ENCODE measurements around the gene IQSEC1. TPM values are rescaled to one million over a fixed set of nuclear protein-coding genes. Genes with fewer than 3 reads are reported as not detected.

The IQSEC1 gene
- total and polyA plus RNA-seq, 2 of the 8 experiments (the other 6 are each of a cell fraction or from before 2014, with no cell fraction given): 6.8 to 28.8 TPM

- FAIRE-seq (no peak), DNase-seq (ENCODE audit: low read depth in 1 of 2, low spot score in 2 of 2) (no peak)
- no peak overlapping the region for H3K56ac ChIP-seq (replicated peaks; ENCODE audit: insufficient read length, low read depth, low read length)
- no peak overlapping the region for H3K4ac ChIP-seq (replicated peaks; ENCODE audit: insufficient read length, low read depth, low read length)
- H3K27ac ChIP-seq (ENCODE audit: low read depth, low read length): no peak overlapping the region
- peaks cover 0 to 2% (median 0%) of the 10 kb centered on the region in 4 experiments; a peak in 2 of 7 replicates for H3K4me1 ChIP-seq (replicated peaks in 1 of 4; ENCODE audit: control insufficient read depth in 3 of 4, insufficient read depth in 4 of 4, low read length in 3 of 4)
- ChIA-PET CTCF (ENCODE audit: partially characterized antibody) (interaction anchor here (0.6 to 14.8 kb wide), 7 partner anchors 9 to 185 kb away, joined by 3 to 353 read pairs (median 4); partner anchors contain the start of gene RPL32), POLR2A (ENCODE audit: partially characterized antibody) (interaction anchor here (1.0 to 1.8 kb wide), 5 partner anchors 30 to 61 kb away, joined by 3 to 5 read pairs (median 4); partner anchors contain the start of gene RPL32)
- no peaks in the 10 kb centered on the region for H3K79me2 ChIP-seq (ENCODE audit: control insufficient read depth in 1 of 2, insufficient read depth in 2 of 2, low read length in 2 of 2)
- TF ChIP-seq TBP (IDR thresholded peaks at IDR 0.05; ENCODE audit: low read depth, low read length): no peak
- TF ChIP-seq RBBP5 (IDR thresholded peaks at IDR 0.05; ENCODE audit: borderline replicate concordance, low read depth, low read length): no peak
- TF ChIP-seq SRF (IDR thresholded peaks at IDR 0.05; ENCODE audit: low read depth, low read length): no peak
- TF ChIP-seq RXRA (IDR thresholded peaks at IDR 0.05; ENCODE audit: insufficient read depth, low read depth, low read length): no peak
- no peak for TF ChIP-seq TCF12 (IDR thresholded peaks at IDR 0.05; ENCODE audit: low read depth, low read length)
- TF ChIP-seq SIX5 (IDR thresholded peaks at IDR 0.05; ENCODE audit: low read depth, low read length): no peak
- no peak for TF ChIP-seq MAFK (IDR thresholded peaks at IDR 0.05; ENCODE audit: low read depth, low read length)
- no peak overlapping the region for H3K4me2 ChIP-seq (ENCODE audit: insufficient read depth in 1 of 2, low read depth in 2 of 2, low read length in 2 of 2)
- peaks cover 0 to 9% (median 1%) of the 10 kb centered on the region in 4 experiments; a peak in 4 of 7 replicates for H3K27me3 ChIP-seq (replicated peaks in 1 of 4; ENCODE audit: control insufficient read depth in 3 of 4, extremely low read depth in 1 of 4, insufficient read depth in 3 of 4, low read length in 3 of 4)
- H4K8ac ChIP-seq (ENCODE audit: extremely low read depth, insufficient read depth, low read length): no peak overlapping the region
- no peak overlapping the region for H4K91ac ChIP-seq (replicated peaks; ENCODE audit: insufficient read length, low read length)
- no peaks in the 10 kb centered on the region; a peak in 1 of 8 replicates for H3K36me3 ChIP-seq (ENCODE audit: control insufficient read depth in 2 of 4, insufficient read depth in 4 of 4, low read length in 3 of 4)
- WGBS, 2 experiments (ENCODE audit: extremely low coverage in 1 of 2, insufficient coverage in 1 of 2, insufficient read length in 1 of 2, insufficient replicate concordance in 2 of 2, low coverage in 1 of 2, low lambda C conversion rate in 2 of 2, missing lambda C conversion rate in 1 of 2): 84% methylated on average over 2 of the region's 2 CpGs; no CpG with 5 or more reads in 1 of the 2 experiments
- H2BK12ac ChIP-seq (ENCODE audit: low read depth, low read length): no peak overlapping the region
- no peak overlapping the region for H3K18ac ChIP-seq (ENCODE audit: extremely low read depth, low read length)
- H4K5ac ChIP-seq (ENCODE audit: insufficient read length, low read depth, low read length): no peak overlapping the region
- H2AFZ ChIP-seq (ENCODE audit: low read length): no peak overlapping the region
- H3K9ac ChIP-seq (replicated peaks in 1 of 4; ENCODE audit: extremely low read depth in 1 of 4, low read depth in 3 of 4, low read length in 3 of 4): no peak overlapping the region
- H3K4me3 ChIP-seq (ENCODE audit: extremely low read depth in 1 of 4, insufficient read depth in 2 of 4, low read depth in 3 of 4, low read length in 4 of 4): no peak overlapping the region
- no peak overlapping the region for H3K14ac ChIP-seq (ENCODE audit: insufficient read length)
- H2BK5ac ChIP-seq (ENCODE audit: low read depth, low read length): no peak overlapping the region
- H4K20me1 ChIP-seq (replicated peaks in 1 of 2; ENCODE audit: control insufficient read depth in 1 of 2, insufficient read depth in 2 of 2, low read length in 2 of 2): peaks cover 0 to 3% of the 10 kb centered on the region in 2 experiments
- no peak overlapping the region for H2AK5ac ChIP-seq (ENCODE audit: low read depth, low read length)
- H3K79me1 ChIP-seq (ENCODE audit: low read depth, low read length): no peaks in the 10 kb centered on the region
- H3K23me2 ChIP-seq (ENCODE audit: low read depth, low read length): no peaks in the 10 kb centered on the region
- H3K23ac ChIP-seq (ENCODE audit: insufficient read length): no peak overlapping the region
- H3K9me3 ChIP-seq (ENCODE audit: insufficient read depth in 2 of 2, low read depth in 1 of 2, low read length in 1 of 2): no peaks in the 10 kb centered on the region
- H2BK15ac ChIP-seq (ENCODE audit: low read length): no peak overlapping the region
- H2BK120ac ChIP-seq (replicated peaks; ENCODE audit: low read depth, low read length): no peak overlapping the region
- no peak overlapping the region for H2BK20ac ChIP-seq (ENCODE audit: low read length)
Measured at GRCh38 chr3:12893247-12893646, 180.0 kb downstream of the IQSEC1 start.
